Bone marrow (tissue), 2 donors: Measurements from ENCODE around the gene IL22RA2.

Source experiments
- DNase-seq, 2 donors: peaks; one replicate each; lab custom pipeline; 2025; lab: John Stamatoyannopoulos, UW

The IL22RA2 gene

DNA sequence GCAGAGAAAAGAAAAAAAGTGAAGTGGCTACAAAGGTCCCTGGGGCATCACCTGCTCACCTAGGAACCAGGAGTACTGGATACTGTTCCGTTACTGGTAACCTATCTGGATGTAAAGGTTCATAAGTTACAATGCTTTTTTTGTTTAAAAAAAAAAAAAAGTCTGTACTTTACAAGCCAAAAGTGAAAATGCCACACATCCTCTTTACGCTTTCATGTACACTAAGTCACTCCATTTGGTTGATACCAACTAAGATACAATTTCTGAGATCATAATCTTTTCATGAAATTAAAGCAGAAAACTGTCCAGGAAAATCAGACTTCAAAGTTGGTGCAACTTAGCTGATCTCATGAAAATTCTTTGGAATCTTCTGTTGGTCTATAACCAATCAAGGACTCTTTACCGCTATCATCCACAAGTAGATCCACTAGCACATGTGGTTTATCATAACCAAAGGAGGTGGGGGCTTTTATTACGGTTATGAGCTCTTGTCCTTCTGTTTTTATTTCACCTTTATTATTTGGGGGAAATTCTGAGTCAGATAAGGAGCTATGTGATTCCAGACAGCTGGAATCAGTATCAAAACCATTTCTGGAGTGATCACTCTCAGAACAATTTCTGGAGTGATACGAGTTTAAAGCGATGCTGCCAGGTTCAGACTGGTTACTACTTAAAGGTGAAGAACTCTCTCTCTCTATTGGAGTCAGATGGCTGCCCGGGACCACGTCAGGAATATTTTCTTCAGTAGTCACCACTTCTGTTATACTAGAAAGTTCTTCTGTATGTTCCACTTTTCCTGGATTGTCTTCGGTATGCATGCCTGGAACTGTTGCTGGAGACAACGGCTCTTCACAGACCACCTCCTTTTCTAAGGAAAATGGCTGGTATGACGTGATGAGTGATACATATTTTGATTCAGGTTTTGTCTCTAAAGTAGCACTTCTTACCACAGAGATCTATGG lies 24.5 kb upstream of the IL22RA2 start:
- no peak for DNase-seq

DNA sequence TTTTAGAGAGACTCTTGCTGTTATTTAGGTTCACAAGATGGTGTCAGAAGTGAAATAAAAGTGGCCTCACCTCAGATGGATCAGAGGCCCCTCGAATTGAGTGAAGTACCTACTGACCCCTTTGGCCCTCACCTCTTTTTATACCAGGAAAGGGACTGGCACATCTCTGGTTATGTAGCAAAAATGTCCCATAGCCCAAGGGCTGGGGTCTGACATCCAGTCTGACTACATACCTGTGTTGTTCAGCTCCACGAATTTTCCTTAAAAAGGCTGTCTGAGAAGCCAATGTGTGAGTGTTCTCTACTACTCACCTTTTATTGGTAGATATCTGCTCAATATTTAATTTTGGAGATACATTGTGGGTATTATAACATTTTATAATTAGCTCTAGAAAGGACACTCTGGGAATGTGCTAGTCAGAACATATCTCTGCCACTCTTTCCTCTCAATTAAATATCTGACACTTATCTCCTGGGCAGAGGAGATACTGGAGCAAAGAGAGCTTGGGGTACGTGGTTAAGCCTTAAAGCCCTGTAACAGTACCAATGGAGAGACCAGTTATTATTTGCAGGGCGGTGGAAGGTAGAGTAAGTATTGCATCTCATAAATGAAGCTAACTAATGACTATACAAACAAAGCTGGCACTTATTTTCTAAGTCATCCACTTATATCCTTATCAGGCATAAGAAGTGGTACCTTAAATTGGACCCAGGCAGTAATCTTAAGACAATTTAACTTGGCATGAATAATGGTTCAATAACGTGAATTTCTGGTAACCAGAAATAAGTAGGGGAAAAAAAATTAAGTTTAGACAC lies 20.0 kb upstream of the IL22RA2 start:
- no peak for DNase-seq

DNA sequence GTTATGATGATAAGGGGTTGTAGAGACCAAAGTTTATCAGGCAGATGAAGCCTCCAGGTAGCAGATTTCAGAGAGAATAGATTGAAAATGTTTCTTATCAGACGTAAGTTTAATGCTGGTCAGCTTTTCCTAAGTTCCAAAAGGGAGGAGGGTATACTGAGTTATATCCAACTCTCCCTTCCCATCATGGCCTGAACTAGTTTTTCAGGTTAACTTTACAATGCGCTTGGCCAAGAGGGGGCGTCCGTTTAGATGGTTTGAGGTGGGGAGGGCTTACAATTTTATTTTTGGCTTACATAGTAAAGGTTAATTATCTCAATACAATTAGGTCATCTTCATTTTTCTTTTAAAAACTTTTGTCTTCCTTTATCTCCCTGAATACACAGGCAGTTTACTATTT lies 19.4 kb upstream of the IL22RA2 start:
- no peak for DNase-seq

DNA sequence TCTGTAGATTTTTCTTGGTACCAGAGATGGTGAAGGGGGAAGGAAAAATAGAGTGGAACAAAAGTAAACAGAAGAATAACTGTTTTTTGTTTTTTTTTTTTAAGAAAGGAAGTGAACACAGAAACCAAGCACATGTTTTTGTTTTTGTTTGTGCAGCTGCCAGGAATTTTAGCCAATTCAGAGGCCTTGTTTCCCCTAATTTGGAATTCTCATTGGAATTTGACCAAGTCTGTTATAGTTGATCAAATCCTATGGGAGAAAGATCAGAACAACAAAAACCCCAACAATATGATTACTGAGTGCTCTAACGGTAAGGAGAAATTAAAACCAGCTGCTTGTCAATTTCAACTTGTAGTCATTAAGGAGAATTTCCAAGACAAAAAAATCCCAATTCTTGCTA lies 18.2 kb upstream of the IL22RA2 start:
- DNase-seq: no peak

DNA sequence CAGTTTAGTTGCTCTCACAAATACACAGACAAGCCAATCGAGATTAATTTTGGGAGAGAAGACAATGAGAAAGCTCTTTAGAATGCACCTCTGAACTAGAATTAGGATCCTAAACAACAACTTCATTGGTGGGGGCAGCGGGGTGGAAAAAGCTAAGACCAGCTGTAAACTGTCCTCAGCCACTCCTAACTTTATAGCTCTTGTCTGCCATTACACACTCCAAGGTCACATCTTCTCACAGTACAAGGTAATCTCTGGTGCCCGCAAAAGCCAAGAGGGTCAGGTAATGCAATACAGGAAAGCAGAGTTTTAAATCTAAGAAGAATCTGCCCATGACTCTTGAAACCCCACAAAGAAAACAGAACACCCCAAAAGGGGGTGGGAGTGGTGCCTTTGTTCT lies 17.8 kb upstream of the IL22RA2 start:
- DNase-seq: no peak

DNA sequence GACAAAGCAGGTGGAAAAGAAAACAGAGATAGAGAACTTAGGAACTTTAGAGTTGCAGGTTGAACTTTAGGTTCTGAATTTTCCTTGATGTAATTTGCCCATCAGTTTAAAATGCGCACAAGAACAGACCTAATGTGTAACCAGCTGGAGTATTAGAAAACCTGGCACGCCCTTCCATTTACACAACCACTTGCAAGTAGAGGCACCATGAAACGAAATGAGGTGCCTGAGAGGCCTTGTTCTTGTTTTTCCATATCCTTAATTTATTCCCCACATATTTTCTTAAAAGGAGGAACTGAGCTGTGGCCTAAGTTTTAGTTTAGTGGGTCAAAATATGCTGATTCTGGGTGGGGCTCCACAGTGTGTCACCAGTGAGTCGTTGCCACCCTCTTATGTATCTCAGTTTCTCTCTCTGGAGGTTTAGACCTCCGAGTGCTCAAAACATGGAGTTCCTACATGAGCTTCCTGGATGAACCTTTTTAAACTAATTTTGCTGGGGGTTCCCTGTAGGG lies 17.2 kb upstream of the IL22RA2 start:
- no peak for DNase-seq

DNA sequence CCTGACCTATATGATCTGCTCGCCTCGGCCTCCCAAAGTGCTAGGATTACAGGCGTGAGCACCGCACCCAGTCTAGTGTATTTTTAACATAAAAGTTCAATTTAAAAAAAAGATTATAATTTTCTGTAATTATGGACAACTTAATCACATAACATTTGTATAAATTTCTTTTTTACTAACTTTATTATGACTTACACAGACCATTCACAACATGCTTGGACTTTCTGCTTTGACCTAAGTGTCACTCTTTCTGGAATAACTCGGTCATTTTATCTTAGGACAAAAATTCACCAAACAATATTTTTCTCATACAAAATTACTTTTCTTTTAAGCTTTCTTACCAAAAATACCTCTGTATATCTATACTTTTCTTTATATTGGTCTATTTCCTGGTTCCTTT lies 15.4 kb upstream of the IL22RA2 start:
- DNase-seq: no peak

DNA sequence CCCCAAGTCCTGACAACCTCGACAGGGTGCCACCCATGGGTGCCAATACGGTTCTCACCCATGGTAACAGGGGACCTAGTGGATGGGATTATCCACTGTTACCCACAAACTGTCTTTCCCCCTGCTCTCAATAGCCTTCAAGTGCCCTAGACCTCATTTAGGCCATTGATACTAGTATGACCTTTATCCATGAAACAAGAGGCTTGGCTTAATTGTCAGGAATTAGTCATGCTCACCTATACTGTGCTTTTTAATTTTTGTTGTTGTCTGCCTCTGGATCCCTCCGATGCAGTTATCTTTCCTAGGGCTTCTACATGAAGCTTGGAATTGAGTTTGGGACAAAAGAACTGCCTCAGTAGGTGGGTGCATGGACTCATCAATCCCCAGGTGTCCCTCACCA lies 11.8 kb upstream of the IL22RA2 start:
- no peak for DNase-seq

DNA sequence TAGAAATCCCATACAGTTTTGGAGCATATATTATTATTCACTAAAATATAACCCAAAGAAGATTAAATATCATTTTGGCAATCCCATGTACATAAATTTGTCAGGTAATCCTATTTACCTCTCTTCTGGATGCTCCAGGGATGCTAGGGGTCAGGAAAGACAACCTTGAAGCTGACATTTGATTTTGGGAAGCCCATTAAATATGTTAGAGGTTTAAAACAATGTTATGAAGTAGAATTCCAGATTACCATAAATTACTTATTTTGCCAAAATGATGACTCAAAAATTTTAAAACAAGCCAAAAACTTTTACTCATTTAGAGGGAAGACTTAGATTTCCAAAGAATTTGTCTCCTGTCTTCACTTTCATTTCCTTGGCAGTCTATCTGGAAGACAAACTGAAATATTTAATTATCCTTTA lies 9.2 kb upstream of the IL22RA2 start:
- no peak for DNase-seq

DNA sequence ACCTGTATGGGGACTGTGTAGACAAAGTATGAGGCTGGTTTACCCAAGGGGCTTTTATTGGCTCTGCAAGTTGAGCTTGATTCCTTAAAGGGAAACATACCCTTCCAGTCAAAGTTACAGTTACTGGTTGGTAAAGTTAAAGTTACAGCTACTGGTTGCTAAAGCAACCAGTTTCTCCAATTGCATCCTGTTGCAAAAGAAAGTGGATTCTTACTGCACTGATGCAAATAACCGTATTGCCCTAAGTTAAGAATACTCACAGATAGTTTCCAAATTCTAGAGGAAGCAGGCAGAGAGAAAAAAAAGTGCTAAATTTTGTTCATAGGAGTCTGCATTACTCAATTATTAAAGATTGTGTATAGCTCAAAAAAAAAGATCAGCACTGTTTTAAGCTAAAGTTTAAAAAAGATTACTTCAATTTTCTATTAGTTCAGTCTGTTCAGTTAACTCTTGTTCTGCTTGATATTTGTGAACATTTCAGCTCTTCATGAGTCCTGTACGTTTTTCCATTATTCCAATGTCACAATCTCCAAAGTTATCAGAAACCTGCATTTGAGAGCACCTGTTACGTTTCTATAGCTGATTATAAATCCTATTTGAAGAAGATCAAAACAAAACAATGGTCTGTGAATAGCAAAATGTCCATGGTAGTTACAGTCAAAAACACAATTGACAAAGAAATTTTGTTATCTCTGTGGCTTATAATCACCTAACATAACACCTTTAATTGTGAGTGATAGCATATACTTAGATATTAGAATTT lies 8.6 kb upstream of the IL22RA2 start:
- no peak for DNase-seq

DNA sequence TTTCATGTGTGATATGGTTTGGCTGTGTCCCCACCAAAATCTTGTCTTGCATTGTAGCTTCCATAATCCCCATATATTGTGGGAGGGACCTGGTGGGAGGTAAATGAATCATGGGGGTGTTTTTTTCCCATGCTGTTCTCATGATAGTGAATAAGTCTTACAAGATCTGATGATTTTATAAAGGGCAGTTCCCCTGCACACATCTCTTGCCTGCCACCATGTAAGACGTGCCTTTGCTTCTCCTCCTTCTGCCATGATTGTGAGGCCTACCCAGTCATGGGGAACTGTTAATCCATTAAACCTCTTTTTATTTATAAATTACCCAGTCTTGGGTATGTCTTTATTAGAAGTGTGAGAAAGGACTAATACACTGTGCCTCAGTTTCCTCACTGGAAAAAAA lies 4.2 kb upstream of the IL22RA2 start:
- no peak for DNase-seq

DNA sequence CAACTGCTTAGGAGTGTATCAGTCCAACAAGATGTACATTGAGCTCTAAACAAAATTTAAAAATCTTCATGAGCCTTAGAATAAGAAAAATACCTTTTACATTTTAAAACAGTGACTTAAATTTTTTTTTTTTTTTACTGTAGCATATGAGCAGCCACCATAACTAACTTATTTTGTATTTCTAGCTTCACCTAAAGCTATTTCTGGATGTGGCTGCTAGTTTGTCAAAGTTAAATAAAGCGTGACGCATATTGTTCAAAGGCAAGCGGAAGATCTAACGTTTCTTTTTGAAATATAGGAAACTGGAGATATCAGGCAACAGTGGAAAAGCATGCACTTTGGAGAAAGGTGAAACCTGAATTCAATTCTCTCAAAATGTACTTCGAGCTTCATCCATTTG lies 3.3 kb upstream of the IL22RA2 start:
- DNase-seq: no peak

DNA sequence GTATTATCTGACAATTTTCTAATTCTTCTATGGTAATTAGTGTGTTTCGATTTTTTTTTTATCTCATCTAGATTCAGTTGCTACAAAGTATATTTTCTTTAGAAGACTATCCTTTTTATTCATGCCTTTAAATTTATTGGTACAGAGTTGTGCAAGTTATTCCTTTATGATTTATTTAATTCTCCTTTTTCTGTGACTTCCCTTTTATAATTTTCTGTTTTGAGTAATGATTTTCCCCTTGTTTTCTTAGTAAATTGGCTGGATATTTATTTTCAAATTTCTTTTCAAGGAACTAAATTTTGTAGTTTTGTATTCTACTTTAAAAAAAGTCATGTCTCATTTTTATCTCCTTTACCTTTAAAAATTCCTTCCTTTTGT lies 2.4 kb upstream of the IL22RA2 start:
- DNase-seq: no peak

DNA sequence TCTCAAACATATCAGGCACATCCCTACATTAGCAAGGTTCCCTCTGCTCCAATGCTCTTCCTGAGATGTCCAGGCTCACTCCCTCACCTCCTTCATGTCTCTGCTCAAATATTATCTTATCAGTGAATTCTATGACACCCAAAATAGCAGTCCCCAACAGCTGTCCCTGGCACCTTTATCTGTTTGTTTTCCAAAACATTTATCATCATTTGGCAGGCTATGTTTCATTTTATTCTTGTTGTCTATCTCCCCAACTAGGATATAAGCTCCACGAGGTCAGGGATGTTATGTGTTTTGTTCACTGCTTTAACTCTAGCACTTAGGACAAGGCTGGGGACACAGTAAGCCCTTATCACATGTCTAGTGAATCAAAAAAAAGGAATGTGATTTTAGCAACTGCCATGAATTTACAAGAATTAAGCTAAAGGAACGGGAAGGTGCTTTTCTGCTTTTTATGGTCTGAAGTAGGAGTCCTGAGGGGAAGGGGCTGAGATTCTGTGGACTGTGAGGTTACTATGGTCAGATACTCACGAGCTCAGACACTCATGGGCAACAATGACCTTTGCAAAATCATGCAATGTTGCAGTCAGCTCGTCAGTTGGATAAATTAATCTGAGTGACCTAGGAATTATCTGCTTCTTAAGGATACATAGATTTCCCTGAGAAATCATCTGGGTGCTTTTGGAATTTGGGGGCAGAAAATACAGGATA lies 1.9 kb upstream of the IL22RA2 start:
- DNase-seq: no peak

DNA sequence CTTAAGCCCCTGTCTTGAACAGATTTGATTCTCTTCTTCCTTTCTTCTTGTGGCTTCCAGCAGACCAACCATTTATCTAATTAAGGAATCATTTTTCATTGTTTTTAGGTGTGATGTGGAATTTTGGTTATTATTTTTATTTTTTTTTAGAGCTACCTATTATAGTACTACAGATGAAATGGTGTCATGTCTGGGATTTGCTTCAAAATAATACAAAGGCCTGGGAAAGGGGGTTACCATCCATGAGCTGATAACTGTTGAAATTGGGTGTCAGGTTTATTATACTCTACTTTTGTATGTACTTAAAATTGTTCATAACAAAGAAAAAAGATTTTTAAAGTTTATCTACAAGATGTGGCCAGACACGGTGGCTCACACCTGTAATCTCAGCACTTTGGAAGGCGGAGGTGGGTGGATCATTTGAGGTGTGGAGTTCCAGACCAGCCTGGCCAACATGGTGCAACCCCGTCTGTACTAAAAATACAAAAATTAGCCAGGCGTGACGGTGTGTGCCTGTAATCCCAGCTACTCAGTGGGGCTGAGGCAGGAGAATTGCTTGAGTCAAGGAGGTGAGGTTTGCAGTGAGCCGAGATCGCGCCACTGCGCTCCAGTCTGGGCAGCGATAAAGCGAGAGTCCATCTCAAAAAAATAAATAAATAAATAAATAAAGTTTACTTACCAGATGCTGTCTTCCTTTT lies 561 bp downstream of the IL22RA2 start:
- DNase-seq: no peak

DNA sequence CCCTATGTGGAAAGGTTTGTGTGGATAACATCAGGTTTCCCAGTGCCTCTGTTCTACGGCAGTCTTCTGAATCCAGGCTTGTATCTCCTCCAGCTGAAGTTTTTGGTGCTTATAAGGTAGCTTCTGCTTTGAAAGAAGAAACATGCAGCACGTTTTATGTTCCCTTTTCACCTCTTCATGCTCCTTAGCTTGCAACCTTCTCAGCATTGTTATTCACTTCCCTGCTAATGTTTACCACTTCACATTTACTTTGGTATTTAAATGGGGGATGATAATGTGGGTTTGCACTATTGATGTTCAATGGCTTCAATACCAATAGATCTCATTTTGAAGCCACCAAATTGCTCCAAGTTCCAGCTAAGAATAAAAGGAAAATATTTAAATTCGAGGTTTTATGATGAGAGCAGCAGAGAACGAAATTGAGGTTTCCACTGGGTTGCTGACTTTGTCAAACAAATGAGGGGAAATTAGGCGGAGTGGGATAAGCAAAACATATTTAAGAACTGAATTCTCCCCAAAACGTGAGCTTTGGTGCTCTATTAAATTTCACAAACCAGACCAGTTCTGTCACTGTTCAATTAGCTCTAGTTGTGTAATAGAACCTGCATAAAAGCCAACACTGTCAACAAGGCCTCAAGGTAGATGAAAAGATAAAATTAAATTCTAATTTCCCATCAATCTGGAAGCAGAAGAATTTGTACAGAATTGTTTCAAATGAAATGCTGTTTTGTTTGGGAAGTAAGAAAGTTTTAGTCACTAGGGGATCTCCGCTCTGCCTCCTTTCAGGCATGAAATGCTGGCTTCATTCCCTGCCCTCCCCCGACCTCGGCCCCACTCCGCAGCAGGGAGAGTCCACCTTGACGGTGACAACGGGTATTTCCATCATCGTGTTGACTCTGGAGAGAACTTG lies 1.4 kb downstream of the IL22RA2 start:
- no peak for DNase-seq

DNA sequence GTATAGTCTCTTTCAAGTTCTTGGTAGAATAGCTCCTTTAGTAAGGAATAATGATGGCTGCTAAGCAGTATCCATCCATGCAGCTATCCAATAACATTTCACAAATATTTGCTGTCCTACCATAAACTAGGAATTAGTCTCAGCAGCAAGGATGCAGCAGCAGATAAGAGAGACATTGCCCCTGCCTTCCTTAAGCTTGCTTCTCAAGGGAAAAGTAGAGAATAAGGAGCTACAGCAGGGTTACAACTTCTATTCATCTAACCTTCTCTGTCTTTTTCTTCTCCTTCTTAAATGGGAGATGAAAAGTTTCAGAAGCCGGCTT lies 2.4 kb downstream of the IL22RA2 start:
- DNase-seq: no peak

DNA sequence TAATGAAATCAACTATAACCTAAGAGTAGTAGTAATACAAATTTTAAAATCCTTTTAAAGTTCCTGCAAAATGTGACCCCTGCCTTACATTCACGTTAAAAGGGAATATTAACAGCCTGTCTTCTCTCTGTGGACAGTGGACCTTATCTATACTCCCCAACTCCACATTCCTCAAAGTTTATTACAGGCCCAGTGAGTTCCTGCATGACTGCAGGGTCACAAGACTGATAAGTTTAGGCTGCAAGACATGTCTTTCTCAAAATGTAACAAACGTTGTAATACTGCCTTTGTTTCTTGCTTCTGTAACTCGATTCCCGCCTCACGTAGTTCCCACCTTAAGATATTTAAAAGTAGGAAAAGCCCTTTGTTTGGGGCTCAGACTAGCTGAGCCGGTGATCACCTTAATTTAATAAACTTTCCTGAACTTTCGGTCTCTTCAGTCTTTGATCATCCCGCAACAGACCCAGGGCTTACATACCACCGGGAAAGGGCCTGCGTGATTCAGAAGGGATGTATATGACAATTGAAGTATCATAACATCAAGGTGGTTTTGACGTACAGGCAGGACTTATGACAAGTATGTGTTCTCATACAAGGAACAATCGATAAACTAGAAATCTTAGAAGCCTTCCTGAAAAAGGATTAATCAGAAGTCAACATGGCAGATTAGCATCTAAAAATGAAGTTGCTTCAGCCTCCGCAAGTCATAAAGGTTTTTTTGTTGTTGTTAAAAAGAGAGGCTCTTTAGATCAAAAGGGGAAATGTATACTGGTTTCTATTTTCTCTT lies 3.0 kb downstream of the IL22RA2 start:
- no peak for DNase-seq

DNA sequence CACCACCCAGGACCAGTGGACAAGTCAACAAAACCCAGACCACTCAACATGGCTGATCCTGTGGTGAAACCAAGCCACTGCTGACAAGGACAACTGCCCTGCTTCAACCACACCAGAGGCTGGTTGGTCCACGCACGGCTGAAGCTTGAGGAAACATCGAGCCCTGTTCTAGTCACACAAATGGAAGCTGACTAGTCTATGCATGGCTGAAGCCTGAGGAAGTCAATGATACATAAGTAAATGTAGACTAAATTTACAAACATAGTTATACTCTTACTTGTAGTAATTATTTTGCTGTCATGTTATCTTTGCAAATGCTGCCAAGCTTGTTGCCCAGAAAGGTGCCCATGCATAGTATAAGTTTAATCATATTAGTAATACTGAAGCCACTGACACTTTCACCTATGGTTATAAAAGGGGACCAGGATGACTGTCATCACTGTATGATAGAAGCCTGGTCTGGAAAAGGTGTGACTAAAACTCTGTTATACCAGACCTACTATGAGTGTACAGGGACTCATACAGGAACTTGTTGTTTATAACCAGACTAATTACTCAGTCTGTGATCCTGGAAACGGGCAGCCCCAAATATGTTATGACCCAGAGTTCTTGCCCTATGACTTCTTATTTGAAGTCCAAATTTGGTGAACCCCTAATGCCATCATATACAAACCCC lies 5.6 kb downstream of the IL22RA2 start:
- no peak for DNase-seq
